ENCODE results near the gene ANO4. TPM values are rescaled to one million over a fixed set of nuclear protein-coding genes. Genes with fewer than 3 reads are reported as not detected.

Gene ANO4
- total and polyA plus RNA-seq, 2 donors = 0.28 to 0.89 TPM

GRCh38 chr12:100827901-100828520 lies 33.4 kb downstream of the ANO4 start:
- peak in 1 of 9 donors; percentile 5 for DNase-seq (ENCODE audit: low read depth in 6 of 9, low spot score in 9 of 9)
- no peak overlapping the region for H3K27ac ChIP-seq (ENCODE audit: low read depth in 1 of 2, low read length in 1 of 2)
- no peaks in the 10 kb centered on the region for H3K9me3 ChIP-seq (ENCODE audit: control insufficient read depth in 2 of 2, insufficient read depth in 1 of 2, low read length in 1 of 2)
- WGBS = 55% methylated on average over 4 of the region's 4 CpGs
- no peaks in the 10 kb centered on the region for H3K27me3 ChIP-seq (ENCODE audit: control insufficient read depth in 2 of 2, insufficient read depth in 1 of 2, low read length in 1 of 2)
- no peak overlapping the region for H3K4me3 ChIP-seq (ENCODE audit: low read length in 2 of 2)
- peaks cover 0 to 2% of the 10 kb centered on the region in 2 donors for H3K4me1 ChIP-seq (ENCODE audit: control insufficient read depth in 2 of 2, insufficient read depth in 2 of 2, low read length in 2 of 2)
- H3K36me3 ChIP-seq (ENCODE audit: control insufficient read depth in 2 of 2, insufficient read depth in 2 of 2, low read length in 1 of 2) = no peaks in the 10 kb centered on the region

GRCh38 chr12:100830003-100830795 lies 35.6 kb downstream of the ANO4 start:
- Histone ChIP-seq H3K27me3 (ENCODE audit: control insufficient read depth in 2 of 2, insufficient read depth in 1 of 2, low read length in 1 of 2) (no peaks in the 10 kb centered on the region), H3K9me3 (ENCODE audit: control insufficient read depth in 2 of 2, insufficient read depth in 1 of 2, low read length in 1 of 2) (no peaks in the 10 kb centered on the region), H3K27ac (ENCODE audit: low read depth in 1 of 2, low read length in 1 of 2) (no peak overlapping the region), H3K4me3 (ENCODE audit: low read length in 2 of 2) (no peak overlapping the region), H3K36me3 (ENCODE audit: control insufficient read depth in 2 of 2, insufficient read depth in 2 of 2, low read length in 1 of 2) (no peaks in the 10 kb centered on the region), H3K4me1 (ENCODE audit: control insufficient read depth in 2 of 2, insufficient read depth in 2 of 2, low read length in 2 of 2) (peaks cover 0 to 2% of the 10 kb centered on the region in 2 donors)
- no peak for DNase-seq (ENCODE audit: low read depth in 6 of 9, low spot score in 9 of 9)
- 92% methylated on average over 6 of the region's 6 CpGs for WGBS

- Histone ChIP-seq H3K36me3 (ENCODE audit: control insufficient read depth in 2 of 2, insufficient read depth in 2 of 2, low read length in 1 of 2) (no peaks in the 10 kb centered on the region), H3K4me3 (ENCODE audit: low read length in 2 of 2) (no peak overlapping the region), H3K9me3 (ENCODE audit: control insufficient read depth in 2 of 2, insufficient read depth in 1 of 2, low read length in 1 of 2) (no peaks in the 10 kb centered on the region), H3K4me1 (ENCODE audit: control insufficient read depth in 2 of 2, insufficient read depth in 2 of 2, low read length in 2 of 2) (peaks cover 0 to 2% of the 10 kb centered on the region in 2 donors), H3K27me3 (ENCODE audit: control insufficient read depth in 2 of 2, insufficient read depth in 1 of 2, low read length in 1 of 2) (no peaks in the 10 kb centered on the region), H3K27ac (ENCODE audit: low read depth in 1 of 2, low read length in 1 of 2) (no peak overlapping the region)
- no peak for DNase-seq (ENCODE audit: low read depth in 6 of 9, low spot score in 9 of 9)
Measured at GRCh38 chr12:100833282-100833681, 38.7 kb downstream of the ANO4 start.

GRCh38 chr12:100840748-100841147 lies 46.2 kb downstream of the ANO4 start:
- H3K4me1 ChIP-seq (ENCODE audit: control insufficient read depth in 2 of 2, insufficient read depth in 2 of 2, low read length in 2 of 2) = no peaks in the 10 kb centered on the region
- H3K27ac ChIP-seq (ENCODE audit: low read depth in 1 of 2, low read length in 1 of 2) = no peak overlapping the region
- no peak overlapping the region for H3K4me3 ChIP-seq (ENCODE audit: low read length in 2 of 2)
- DNase-seq (ENCODE audit: low read depth in 6 of 9, low spot score in 9 of 9) = no peak
- 86% methylated on average over 1 of the region's 1 CpG for WGBS
- no peaks in the 10 kb centered on the region for H3K9me3 ChIP-seq (ENCODE audit: control insufficient read depth in 2 of 2, insufficient read depth in 1 of 2, low read length in 1 of 2)
- H3K36me3 ChIP-seq (ENCODE audit: control insufficient read depth in 2 of 2, insufficient read depth in 2 of 2, low read length in 1 of 2) = no peaks in the 10 kb centered on the region
- no peaks in the 10 kb centered on the region for H3K27me3 ChIP-seq (ENCODE audit: control insufficient read depth in 2 of 2, insufficient read depth in 1 of 2, low read length in 1 of 2)

- Histone ChIP-seq H3K4me1 (ENCODE audit: control insufficient read depth in 2 of 2, insufficient read depth in 2 of 2, low read length in 2 of 2) (no peaks in the 10 kb centered on the region), H3K27ac (ENCODE audit: low read depth in 1 of 2, low read length in 1 of 2) (no peak overlapping the region), H3K27me3 (ENCODE audit: control insufficient read depth in 2 of 2, insufficient read depth in 1 of 2, low read length in 1 of 2) (no peaks in the 10 kb centered on the region), H3K36me3 (ENCODE audit: control insufficient read depth in 2 of 2, insufficient read depth in 2 of 2, low read length in 1 of 2) (no peaks in the 10 kb centered on the region), H3K4me3 (ENCODE audit: low read length in 2 of 2) (no peak overlapping the region), H3K9me3 (ENCODE audit: control insufficient read depth in 2 of 2, insufficient read depth in 1 of 2, low read length in 1 of 2) (no peaks in the 10 kb centered on the region)
- 9% methylated on average over 1 of the region's 1 CpG for WGBS
- DNase-seq (ENCODE audit: low read depth in 6 of 9, low spot score in 9 of 9) = peak in 1 of 9 donors; percentile 18
Measured at GRCh38 chr12:100842156-100842555, 47.6 kb downstream of the ANO4 start.

GRCh38 chr12:100843061-100843460 lies 48.5 kb downstream of the ANO4 start:
- WGBS = 68% methylated on average over 2 of the region's 2 CpGs
- no peaks in the 10 kb centered on the region for H3K4me1 ChIP-seq (ENCODE audit: control insufficient read depth in 2 of 2, insufficient read depth in 2 of 2, low read length in 2 of 2)
- H3K36me3 ChIP-seq (ENCODE audit: control insufficient read depth in 2 of 2, insufficient read depth in 2 of 2, low read length in 1 of 2) = no peaks in the 10 kb centered on the region
- no peaks in the 10 kb centered on the region for H3K27me3 ChIP-seq (ENCODE audit: control insufficient read depth in 2 of 2, insufficient read depth in 1 of 2, low read length in 1 of 2)
- no peak overlapping the region for H3K4me3 ChIP-seq (ENCODE audit: low read length in 2 of 2)
- H3K27ac ChIP-seq (ENCODE audit: low read depth in 1 of 2, low read length in 1 of 2) = no peak overlapping the region
- H3K9me3 ChIP-seq (ENCODE audit: control insufficient read depth in 2 of 2, insufficient read depth in 1 of 2, low read length in 1 of 2) = no peaks in the 10 kb centered on the region
- DNase-seq (ENCODE audit: low read depth in 6 of 9, low spot score in 9 of 9) = no peak

GRCh38 chr12:100845095-100845494 lies 50.5 kb downstream of the ANO4 start:
- DNase-seq (ENCODE audit: low read depth in 6 of 9, low spot score in 9 of 9) = no peak
- Histone ChIP-seq H3K27me3 (ENCODE audit: control insufficient read depth in 2 of 2, insufficient read depth in 1 of 2, low read length in 1 of 2) (no peaks in the 10 kb centered on the region), H3K27ac (ENCODE audit: low read depth in 1 of 2, low read length in 1 of 2) (no peak overlapping the region), H3K9me3 (ENCODE audit: control insufficient read depth in 2 of 2, insufficient read depth in 1 of 2, low read length in 1 of 2) (no peaks in the 10 kb centered on the region), H3K4me3 (ENCODE audit: low read length in 2 of 2) (no peak overlapping the region), H3K36me3 (ENCODE audit: control insufficient read depth in 2 of 2, insufficient read depth in 2 of 2, low read length in 1 of 2) (no peaks in the 10 kb centered on the region), H3K4me1 (ENCODE audit: control insufficient read depth in 2 of 2, insufficient read depth in 2 of 2, low read length in 2 of 2) (no peaks in the 10 kb centered on the region)
- 65% methylated on average over 3 of the region's 3 CpGs for WGBS

- WGBS = 54% methylated on average over 3 of the region's 3 CpGs
- H3K4me1 ChIP-seq (ENCODE audit: control insufficient read depth in 2 of 2, insufficient read depth in 2 of 2, low read length in 2 of 2) = no peaks in the 10 kb centered on the region
- H3K36me3 ChIP-seq (ENCODE audit: control insufficient read depth in 2 of 2, insufficient read depth in 2 of 2, low read length in 1 of 2) = no peaks in the 10 kb centered on the region
- H3K27ac ChIP-seq (ENCODE audit: low read depth in 1 of 2, low read length in 1 of 2) = no peak overlapping the region
- no peak overlapping the region for H3K4me3 ChIP-seq (ENCODE audit: low read length in 2 of 2)
- no peak for DNase-seq (ENCODE audit: low read depth in 6 of 9, low spot score in 9 of 9)
- no peaks in the 10 kb centered on the region for H3K9me3 ChIP-seq (ENCODE audit: control insufficient read depth in 2 of 2, insufficient read depth in 1 of 2, low read length in 1 of 2)
- H3K27me3 ChIP-seq (ENCODE audit: control insufficient read depth in 2 of 2, insufficient read depth in 1 of 2, low read length in 1 of 2) = no peaks in the 10 kb centered on the region
Measured at GRCh38 chr12:100851637-100852036, 57.1 kb downstream of the ANO4 start.

- no peak for DNase-seq (ENCODE audit: low read depth in 6 of 9, low spot score in 9 of 9)
- Histone ChIP-seq H3K27me3 (ENCODE audit: control insufficient read depth in 2 of 2, insufficient read depth in 1 of 2, low read length in 1 of 2) (no peaks in the 10 kb centered on the region), H3K4me3 (ENCODE audit: low read length in 2 of 2) (no peak overlapping the region), H3K27ac (ENCODE audit: low read depth in 1 of 2, low read length in 1 of 2) (no peak overlapping the region), H3K4me1 (ENCODE audit: control insufficient read depth in 2 of 2, insufficient read depth in 2 of 2, low read length in 2 of 2) (no peaks in the 10 kb centered on the region), H3K36me3 (ENCODE audit: control insufficient read depth in 2 of 2, insufficient read depth in 2 of 2, low read length in 1 of 2) (no peaks in the 10 kb centered on the region), H3K9me3 (ENCODE audit: control insufficient read depth in 2 of 2, insufficient read depth in 1 of 2, low read length in 1 of 2) (no peaks in the 10 kb centered on the region)
- WGBS = 93% methylated on average over 4 of the region's 4 CpGs
Measured at GRCh38 chr12:100857418-100857817, 62.8 kb downstream of the ANO4 start.

Measured in thymus (tissue), 11 donors.